Neural crest cell (in vitro differentiated cells): ENCODE data around the gene MRGPRD. TPM values are rescaled to one million over a fixed set of nuclear protein-coding genes. Genes with fewer than 3 reads are reported as not detected.

Experiments used
- DNase-seq: peaks from one replicate; pipeline ENCODE4 v3.0.0; 2021; ENCODE audit warnings: low read depth, mixed read lengths, low spot score
- H3K27ac Mint-ChIP-seq: one replicate; pipeline ENCODE4 v1.8.0; 2021; ENCODE audit warnings: mild to moderate bottlenecking, mixed read lengths; ENCODE audit not compliant: unreplicated experiment
- H3K27me3 Mint-ChIP-seq: 2 replicates; pipeline ENCODE4 v1.8.0; 2021; ENCODE audit warnings: low read depth, mild to moderate bottlenecking, mixed read lengths
- H3K36me3 Mint-ChIP-seq: 2 replicates; pipeline ENCODE4 v1.8.0; 2021; ENCODE audit warnings: low read depth, mild to moderate bottlenecking, mixed read lengths
- H3K4me1 Mint-ChIP-seq: 2 replicates; pipeline ENCODE4 v1.8.0; 2021; ENCODE audit warnings: mixed read lengths
- H3K4me3 Mint-ChIP-seq: one replicate; pipeline ENCODE4 v1.8.0; 2021; ENCODE audit warnings: mild to moderate bottlenecking, mixed read lengths
- H3K9me3 Mint-ChIP-seq: 2 replicates; pipeline ENCODE4 v1.8.0; 2021; ENCODE audit warnings: mixed read lengths
- total RNA-seq: library from RNA; stranded (reverse); gene quantifications from 2 replicates; pipeline ENCODE4 v1.2.1, GENCODE V29; 2021
- TF ChIP-seq, protein P1 (sequence below): fragments of 200-600 bp; sonication (generic); conservative IDR thresholded peaks from 2 replicates; pipeline ENCODE4 v1.5.0; 2021; ENCODE audit warnings: antibody characterized with exemption, mild to moderate bottlenecking

Gene MRGPRD
- total RNA-seq, 1 donor from 2014 or later: not detected

DNA sequence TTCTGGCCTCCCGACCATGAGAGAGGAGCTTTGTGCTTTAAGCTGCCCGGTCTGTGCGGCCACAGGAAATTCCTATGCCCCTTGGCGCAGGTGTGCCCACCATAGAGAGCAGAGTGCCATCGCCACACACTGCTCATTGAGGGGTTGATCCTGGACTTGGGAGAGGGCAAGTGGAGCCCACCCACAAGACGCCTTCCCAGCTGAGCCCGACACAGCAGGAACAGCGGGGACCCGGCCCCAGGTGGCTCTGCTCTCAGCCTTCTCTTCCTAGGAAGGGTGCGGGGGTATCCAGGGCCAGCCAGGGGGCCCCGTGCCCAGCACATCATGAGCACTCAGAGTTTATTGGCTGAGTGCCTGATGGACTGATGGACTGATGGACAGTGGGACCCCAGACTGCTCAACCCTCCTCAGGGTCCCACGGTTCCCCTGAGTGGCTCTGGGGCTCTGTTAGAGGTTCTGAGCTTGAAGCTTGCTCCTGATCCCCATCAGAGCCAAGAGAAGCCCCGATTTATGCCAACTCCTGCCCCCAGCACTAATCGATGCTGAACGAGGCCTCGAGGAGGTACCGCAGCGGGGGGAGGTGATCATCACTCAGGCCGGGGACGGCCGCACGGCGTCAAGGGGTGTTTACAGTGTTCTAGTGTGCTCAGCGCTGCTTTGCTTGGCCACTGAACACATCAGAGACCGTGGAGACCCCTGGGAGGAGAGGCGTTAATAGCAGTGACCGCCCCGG, 13.5 kb upstream of the MRGPRD start:
- Mint-ChIP-seq H3K4me3 (no peak overlapping the region), H3K27me3 (peaks cover 18% of the 10 kb centered on the region), H3K27ac (peak overlapping the region; percentile 62), H3K4me1 (no peaks in the 10 kb centered on the region), H3K9me3 (no peaks in the 10 kb centered on the region), H3K36me3 (no peaks in the 10 kb centered on the region)
- TF ChIP-seq, protein P1, sequence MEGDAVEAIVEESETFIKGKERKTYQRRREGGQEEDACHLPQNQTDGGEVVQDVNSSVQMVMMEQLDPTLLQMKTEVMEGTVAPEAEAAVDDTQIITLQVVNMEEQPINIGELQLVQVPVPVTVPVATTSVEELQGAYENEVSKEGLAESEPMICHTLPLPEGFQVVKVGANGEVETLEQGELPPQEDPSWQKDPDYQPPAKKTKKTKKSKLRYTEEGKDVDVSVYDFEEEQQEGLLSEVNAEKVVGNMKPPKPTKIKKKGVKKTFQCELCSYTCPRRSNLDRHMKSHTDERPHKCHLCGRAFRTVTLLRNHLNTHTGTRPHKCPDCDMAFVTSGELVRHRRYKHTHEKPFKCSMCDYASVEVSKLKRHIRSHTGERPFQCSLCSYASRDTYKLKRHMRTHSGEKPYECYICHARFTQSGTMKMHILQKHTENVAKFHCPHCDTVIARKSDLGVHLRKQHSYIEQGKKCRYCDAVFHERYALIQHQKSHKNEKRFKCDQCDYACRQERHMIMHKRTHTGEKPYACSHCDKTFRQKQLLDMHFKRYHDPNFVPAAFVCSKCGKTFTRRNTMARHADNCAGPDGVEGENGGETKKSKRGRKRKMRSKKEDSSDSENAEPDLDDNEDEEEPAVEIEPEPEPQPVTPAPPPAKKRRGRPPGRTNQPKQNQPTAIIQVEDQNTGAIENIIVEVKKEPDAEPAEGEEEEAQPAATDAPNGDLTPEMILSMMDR: no peak
- DNase-seq: no peak

DNA sequence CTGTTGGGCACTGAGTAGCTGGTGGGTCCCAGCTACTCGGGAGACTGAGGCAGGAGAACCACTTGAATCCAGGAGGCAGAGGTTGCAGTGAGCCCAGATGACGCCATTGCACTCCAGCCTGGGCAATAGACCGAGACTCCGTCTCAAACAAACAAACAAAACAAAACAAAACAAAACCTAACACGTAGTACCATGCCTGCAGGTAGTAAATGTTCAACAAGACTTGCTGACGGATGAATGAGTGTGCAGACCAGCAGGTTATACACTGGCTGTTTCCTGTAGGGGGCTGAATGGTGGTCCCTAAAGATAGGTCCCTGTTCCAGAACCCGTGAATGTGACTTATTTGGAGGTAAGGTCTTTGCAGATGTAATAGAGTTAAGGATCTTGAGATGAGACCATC, 12.8 kb upstream of the MRGPRD start:
- Mint-ChIP-seq H3K4me1 (no peaks in the 10 kb centered on the region), H3K27me3 (peaks cover 23% of the 10 kb centered on the region), H3K9me3 (no peaks in the 10 kb centered on the region), H3K36me3 (no peaks in the 10 kb centered on the region), H3K27ac (no peak overlapping the region), H3K4me3 (no peak overlapping the region)
- no peak for DNase-seq
- TF ChIP-seq, protein P1: no peak

DNA sequence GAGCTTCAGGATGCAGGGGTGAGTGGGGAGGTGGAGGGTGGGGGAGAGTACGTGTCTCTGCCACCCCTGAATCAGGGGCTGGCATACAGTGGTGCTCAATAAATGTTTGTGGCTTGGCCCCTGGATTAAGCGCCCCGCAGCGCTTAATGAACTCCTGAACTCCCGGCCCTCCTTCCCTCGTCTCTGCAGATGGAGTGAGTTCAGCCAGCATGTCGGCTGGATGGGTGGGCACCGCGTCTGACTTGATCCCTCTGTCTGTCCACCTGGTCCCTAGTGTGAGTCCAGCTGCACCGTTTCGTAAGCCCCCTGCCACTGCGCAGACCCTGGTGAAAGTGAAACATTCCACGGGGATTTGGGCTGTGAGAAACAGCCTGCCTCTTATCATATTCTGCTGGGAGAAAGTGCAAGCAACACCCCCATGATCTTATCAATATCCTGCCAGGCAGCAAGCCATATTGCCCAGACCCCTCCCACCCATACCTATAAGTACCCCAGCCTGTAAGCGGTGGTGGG, 12.0 kb upstream of the MRGPRD start:
- H3K27me3 Mint-ChIP-seq: peaks cover 28% of the 10 kb centered on the region
- no peaks in the 10 kb centered on the region for H3K4me1 Mint-ChIP-seq
- no peak overlapping the region for H3K4me3 Mint-ChIP-seq
- TF ChIP-seq, protein P1: no peak
- no peaks in the 10 kb centered on the region for H3K9me3 Mint-ChIP-seq
- H3K27ac Mint-ChIP-seq: no peak overlapping the region
- no peak for DNase-seq
- no peaks in the 10 kb centered on the region for H3K36me3 Mint-ChIP-seq

DNA sequence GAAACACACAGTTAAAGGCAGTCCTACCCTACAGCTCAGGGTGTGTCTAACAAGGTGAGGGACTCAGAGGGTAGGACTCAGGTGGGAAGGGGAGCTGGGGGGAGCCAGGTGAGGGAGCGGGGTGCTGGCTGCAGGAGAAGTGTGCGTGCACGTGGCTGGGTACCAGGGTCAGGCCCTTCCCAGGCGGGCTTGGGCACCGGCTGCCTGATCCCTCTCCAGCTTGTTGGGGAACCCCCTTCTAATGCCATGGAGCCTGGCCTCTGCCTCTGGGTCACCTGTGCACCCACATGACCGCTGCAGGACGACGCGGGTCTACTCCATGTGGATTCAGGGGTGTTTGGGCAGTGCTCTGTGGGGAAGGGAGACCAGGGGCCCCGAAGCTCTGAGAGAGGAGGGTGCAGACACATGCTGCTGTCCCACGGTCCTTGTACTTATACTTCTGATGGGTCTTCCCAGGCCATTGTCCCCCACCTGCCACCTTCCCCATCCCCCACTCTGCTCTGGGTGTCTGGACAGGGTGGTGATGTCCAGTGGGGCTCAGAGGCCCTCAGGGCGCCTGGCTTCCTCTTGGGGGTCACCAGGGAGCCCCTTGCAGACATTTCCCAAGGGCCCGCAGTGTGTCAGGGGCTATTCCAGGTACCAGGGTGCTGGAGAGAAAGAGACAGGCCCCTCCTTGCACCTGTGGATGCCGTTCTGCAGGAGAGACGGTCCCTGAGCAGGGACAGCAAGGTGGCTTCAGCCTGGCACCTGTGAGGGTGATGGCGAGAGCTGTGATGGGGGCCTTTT, 10.4 kb upstream of the MRGPRD start:
- H3K36me3 Mint-ChIP-seq: no peaks in the 10 kb centered on the region
- TF ChIP-seq, protein P1: no peak
- no peak overlapping the region for H3K4me3 Mint-ChIP-seq
- H3K27me3 Mint-ChIP-seq: peaks cover 39% of the 10 kb centered on the region
- H3K4me1 Mint-ChIP-seq: no peaks in the 10 kb centered on the region
- no peak for DNase-seq
- H3K27ac Mint-ChIP-seq: no peak overlapping the region
- H3K9me3 Mint-ChIP-seq: peaks cover 2% of the 10 kb centered on the region

DNA sequence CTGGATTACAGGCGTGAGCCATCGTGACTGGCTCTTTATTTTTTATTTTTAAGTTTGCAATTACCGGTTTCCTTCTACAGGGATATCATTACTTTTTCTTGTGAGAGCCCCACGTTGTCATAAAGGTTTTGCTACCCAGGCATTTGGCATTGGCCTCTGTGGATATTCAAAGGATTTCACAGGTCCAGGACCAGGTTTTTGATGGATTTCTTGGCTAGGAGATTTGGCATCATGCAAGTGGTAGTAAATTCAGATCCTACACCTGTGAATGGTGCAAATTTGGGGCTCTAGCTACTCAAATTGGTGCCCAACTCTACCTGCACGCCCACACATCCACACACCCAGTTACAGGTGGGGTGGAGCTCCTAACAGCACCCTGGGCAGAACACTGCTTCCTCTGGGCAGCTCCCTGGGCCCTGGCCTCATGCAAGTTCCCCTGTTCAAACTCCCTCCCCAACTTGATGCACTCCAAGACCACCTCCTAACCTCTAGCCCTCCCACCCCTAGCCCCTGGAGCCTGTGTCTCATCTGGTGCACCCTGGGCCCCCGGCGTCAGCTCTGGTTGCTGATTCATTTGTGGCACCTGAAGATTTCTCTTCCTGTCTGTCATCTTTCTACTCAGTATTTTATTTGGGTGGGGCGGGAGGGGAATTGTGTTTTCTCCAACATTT, 9.3 kb upstream of the MRGPRD start:
- Mint-ChIP-seq H3K4me3 (no peak overlapping the region), H3K27ac (no peak overlapping the region), H3K4me1 (no peaks in the 10 kb centered on the region), H3K9me3 (peaks cover 2% of the 10 kb centered on the region), H3K27me3 (peaks cover 41% of the 10 kb centered on the region), H3K36me3 (no peaks in the 10 kb centered on the region)
- DNase-seq: no peak
- TF ChIP-seq, protein P1: no peak
